ENCODE results near the gene RBM38.
"Not testable (repeated sequence)": the region's sequence is repeated elsewhere in the genome, so short reads cannot be mapped to it uniquely, and the experiment has no call there.

Gene RBM38

DNA sequence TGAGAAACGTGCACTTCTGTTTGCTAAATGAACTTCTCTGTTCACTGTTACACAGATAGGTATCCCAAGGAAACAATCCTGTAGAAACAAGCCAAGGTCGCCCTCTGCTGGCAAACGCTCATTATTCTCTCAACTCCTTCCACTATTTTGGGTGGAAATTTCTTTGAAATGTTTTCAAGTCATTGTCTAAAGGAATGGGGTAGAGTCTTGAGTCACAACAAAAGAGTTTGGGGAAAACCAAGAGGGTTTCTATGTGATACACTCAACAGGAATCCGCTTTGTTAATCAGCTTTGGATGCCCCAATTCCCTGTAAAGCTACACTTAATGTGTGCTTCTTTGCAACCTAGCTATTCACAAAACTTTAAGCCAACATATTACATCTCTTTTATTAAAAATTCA, 44.7 kb upstream of the RBM38 start:
- H3K36me3 ChIP-seq (ENCODE audit: insufficient read depth, low read length): no peaks in the 10 kb centered on the region
- peaks cover 5% of the 10 kb centered on the region for H3K79me2 ChIP-seq (ENCODE audit: insufficient read depth, low read length)
- no peaks in the 10 kb centered on the region for H3F3A ChIP-seq (ENCODE audit: low read depth)
- H3K27me3 ChIP-seq (ENCODE audit: insufficient read depth, low read length, poor library complexity, severe bottlenecking): no peaks in the 10 kb centered on the region
- H3K9ac ChIP-seq (ENCODE audit: low read depth, low read length, poor library complexity, severe bottlenecking): no peak overlapping the region
- H3K9me3 ChIP-seq (ENCODE audit: insufficient read depth, low read depth, low read length): no peaks in the 10 kb centered on the region
- H3K4me1 ChIP-seq (ENCODE audit: insufficient read depth, low read length, poor library complexity, severe bottlenecking): no peaks in the 10 kb centered on the region
- H2AFZ ChIP-seq (ENCODE audit: low read length): no peak overlapping the region
- TF ChIP-seq, protein P1, sequence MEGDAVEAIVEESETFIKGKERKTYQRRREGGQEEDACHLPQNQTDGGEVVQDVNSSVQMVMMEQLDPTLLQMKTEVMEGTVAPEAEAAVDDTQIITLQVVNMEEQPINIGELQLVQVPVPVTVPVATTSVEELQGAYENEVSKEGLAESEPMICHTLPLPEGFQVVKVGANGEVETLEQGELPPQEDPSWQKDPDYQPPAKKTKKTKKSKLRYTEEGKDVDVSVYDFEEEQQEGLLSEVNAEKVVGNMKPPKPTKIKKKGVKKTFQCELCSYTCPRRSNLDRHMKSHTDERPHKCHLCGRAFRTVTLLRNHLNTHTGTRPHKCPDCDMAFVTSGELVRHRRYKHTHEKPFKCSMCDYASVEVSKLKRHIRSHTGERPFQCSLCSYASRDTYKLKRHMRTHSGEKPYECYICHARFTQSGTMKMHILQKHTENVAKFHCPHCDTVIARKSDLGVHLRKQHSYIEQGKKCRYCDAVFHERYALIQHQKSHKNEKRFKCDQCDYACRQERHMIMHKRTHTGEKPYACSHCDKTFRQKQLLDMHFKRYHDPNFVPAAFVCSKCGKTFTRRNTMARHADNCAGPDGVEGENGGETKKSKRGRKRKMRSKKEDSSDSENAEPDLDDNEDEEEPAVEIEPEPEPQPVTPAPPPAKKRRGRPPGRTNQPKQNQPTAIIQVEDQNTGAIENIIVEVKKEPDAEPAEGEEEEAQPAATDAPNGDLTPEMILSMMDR (conservative IDR thresholded peaks at IDR 0.05; ENCODE audit: low read length): peak; percentile 94
- TF ChIP-seq EZH2phosphoT487 (IDR thresholded peaks at IDR 0.05; ENCODE audit: borderline replicate concordance): no peak
- H3K9me2 ChIP-seq (replicated peaks; ENCODE audit: low read depth, low read length): no peaks in the 10 kb centered on the region
- H3K4me3 ChIP-seq (ENCODE audit: low read length, poor library complexity, severe bottlenecking): no peak overlapping the region
- peaks cover 4% of the 10 kb centered on the region for H4K20me1 ChIP-seq (ENCODE audit: insufficient read depth, low read length, poor library complexity, severe bottlenecking)
- H3K4me2 ChIP-seq (ENCODE audit: low read depth, low read length, poor library complexity, severe bottlenecking): no peak overlapping the region

DNA sequence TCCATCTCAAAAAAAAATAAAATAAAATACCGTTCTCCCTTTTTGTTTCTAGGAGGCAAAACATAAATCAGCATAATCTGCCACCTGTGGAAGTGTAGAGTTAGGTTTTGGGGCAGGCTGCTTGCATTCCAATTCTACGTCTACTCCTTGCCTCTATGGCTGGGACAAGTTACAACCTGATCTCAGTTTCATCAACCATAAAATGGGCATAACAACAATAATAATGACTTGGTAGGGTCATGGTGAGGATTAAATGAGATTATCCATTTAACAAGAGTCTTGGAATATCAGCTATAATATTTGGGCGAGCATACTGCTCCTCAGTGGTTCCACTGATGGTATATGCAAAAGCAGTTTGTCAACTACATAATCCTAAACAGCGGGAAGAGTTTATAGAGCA, 43.8 kb upstream of the RBM38 start:
- Histone ChIP-seq H3K27me3 (ENCODE audit: insufficient read depth, low read length, poor library complexity, severe bottlenecking) (no peaks in the 10 kb centered on the region), H3K36me3 (ENCODE audit: insufficient read depth, low read length) (no peaks in the 10 kb centered on the region), H2AFZ (ENCODE audit: low read length) (no peak overlapping the region), H4K20me1 (ENCODE audit: insufficient read depth, low read length, poor library complexity, severe bottlenecking) (peaks cover 13% of the 10 kb centered on the region), H3K9ac (ENCODE audit: low read depth, low read length, poor library complexity, severe bottlenecking) (no peak overlapping the region), H3K4me2 (ENCODE audit: low read depth, low read length, poor library complexity, severe bottlenecking) (no peak overlapping the region), H3K4me1 (ENCODE audit: insufficient read depth, low read length, poor library complexity, severe bottlenecking) (peaks cover 8% of the 10 kb centered on the region), H3K9me3 (ENCODE audit: insufficient read depth, low read depth, low read length) (no peaks in the 10 kb centered on the region), H3K9me2 (replicated peaks; ENCODE audit: low read depth, low read length) (no peaks in the 10 kb centered on the region), H3K4me3 (ENCODE audit: low read length, poor library complexity, severe bottlenecking) (no peak overlapping the region), H3K79me2 (ENCODE audit: insufficient read depth, low read length) (peaks cover 14% of the 10 kb centered on the region), H3F3A (ENCODE audit: low read depth) (no peaks in the 10 kb centered on the region)
- TF ChIP-seq, protein P1 (conservative IDR thresholded peaks at IDR 0.05; ENCODE audit: low read length): no peak
- no peak for TF ChIP-seq EZH2phosphoT487 (IDR thresholded peaks at IDR 0.05; ENCODE audit: borderline replicate concordance)

DNA sequence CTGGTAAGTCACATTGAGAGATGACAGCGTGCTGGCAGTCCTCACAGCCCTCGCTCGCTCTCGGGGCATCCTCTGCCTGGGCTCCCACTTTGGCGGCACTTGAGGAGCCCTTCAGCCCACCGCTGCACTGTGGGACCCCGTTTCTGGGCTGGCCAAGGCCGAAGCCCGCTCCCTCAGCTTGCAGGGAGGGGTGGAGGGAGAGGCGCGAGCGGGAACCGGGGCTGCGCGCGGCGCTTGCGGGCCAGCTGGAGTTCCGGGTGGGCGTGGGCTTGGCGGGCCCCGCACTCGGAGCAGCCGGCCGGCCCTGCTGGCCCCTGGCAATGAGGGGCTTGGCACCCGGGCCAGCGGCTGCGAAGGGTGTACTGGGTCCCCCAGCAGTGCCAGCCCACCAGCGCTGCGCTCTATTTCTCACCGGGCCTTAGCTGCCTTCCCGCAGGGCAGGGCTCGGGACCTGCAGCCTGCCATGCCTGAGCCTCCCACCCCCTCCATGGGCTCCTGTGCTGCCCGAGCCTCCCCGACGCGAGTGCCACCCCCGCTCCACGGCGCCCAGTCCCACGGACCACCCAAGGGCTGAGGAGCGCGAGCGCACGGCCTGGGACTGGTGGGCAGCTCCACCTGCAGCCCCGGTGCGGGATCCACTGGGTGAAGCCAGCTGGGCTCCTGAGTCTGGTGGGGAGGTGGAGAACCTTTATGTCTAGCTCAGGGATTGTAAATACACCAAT, 42.8 kb upstream of the RBM38 start:
- Histone ChIP-seq H3K4me1 (ENCODE audit: insufficient read depth, low read length, poor library complexity, severe bottlenecking) (peaks cover 18% of the 10 kb centered on the region), H4K20me1 (ENCODE audit: insufficient read depth, low read length, poor library complexity, severe bottlenecking) (peaks cover 22% of the 10 kb centered on the region), H3K79me2 (ENCODE audit: insufficient read depth, low read length) (peaks cover 24% of the 10 kb centered on the region)
- not testable (repeated sequence) for H3K4me2 ChIP-seq (ENCODE audit: low read depth, low read length, poor library complexity, severe bottlenecking); H2AFZ ChIP-seq (ENCODE audit: low read length); H3K9me3 ChIP-seq (ENCODE audit: insufficient read depth, low read depth, low read length); H3K36me3 ChIP-seq (ENCODE audit: insufficient read depth, low read length); H3K9me2 ChIP-seq (replicated peaks; ENCODE audit: low read depth, low read length); H3K27me3 ChIP-seq (ENCODE audit: insufficient read depth, low read length, poor library complexity, severe bottlenecking); H3F3A ChIP-seq (ENCODE audit: low read depth); H3K9ac ChIP-seq (ENCODE audit: low read depth, low read length, poor library complexity, severe bottlenecking); H3K4me3 ChIP-seq (ENCODE audit: low read length, poor library complexity, severe bottlenecking)

DNA sequence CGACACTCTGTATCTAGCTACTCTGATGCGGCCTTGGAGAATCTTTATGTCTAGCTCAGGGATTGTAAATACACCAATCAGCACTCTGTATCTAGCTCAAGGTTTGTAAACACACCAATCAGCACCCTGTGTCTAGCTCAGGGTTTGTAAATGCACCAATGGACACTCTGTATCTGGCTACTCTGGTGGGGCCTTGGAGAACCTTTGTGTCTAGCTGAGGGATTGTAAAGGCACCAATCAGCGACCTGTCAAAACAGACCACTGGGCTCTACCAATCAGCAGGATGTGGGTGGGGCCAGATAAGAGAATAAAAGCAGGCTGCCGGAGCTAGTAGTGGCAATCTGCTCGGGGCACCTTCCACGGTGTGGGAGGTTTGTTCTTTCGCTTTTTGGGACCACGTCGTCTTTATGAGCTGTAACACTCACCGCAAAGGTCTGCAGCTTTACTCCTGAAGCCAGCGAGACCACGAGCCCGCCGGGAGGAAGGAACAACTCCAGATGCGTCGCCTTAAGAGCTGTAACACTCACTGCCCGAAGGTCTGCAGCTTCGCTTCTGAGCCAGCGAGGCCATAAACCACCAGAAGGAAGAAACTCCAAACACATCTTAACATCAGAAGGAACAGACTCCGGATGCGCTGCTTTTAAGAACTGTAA, 42.1 kb upstream of the RBM38 start:
- Histone ChIP-seq H3K79me2 (ENCODE audit: insufficient read depth, low read length) (peaks cover 31% of the 10 kb centered on the region), H3K4me1 (ENCODE audit: insufficient read depth, low read length, poor library complexity, severe bottlenecking) (peaks cover 18% of the 10 kb centered on the region), H4K20me1 (ENCODE audit: insufficient read depth, low read length, poor library complexity, severe bottlenecking) (peaks cover 29% of the 10 kb centered on the region)
- H3K4me3 ChIP-seq (ENCODE audit: low read length, poor library complexity, severe bottlenecking); H3K36me3 ChIP-seq (ENCODE audit: insufficient read depth, low read length); H3K27me3 ChIP-seq (ENCODE audit: insufficient read depth, low read length, poor library complexity, severe bottlenecking); H3K9me2 ChIP-seq (replicated peaks; ENCODE audit: low read depth, low read length); H3K9ac ChIP-seq (ENCODE audit: low read depth, low read length, poor library complexity, severe bottlenecking); H2AFZ ChIP-seq (ENCODE audit: low read length); H3K9me3 ChIP-seq (ENCODE audit: insufficient read depth, low read depth, low read length); H3K4me2 ChIP-seq (ENCODE audit: low read depth, low read length, poor library complexity, severe bottlenecking); H3F3A ChIP-seq (ENCODE audit: low read depth): not testable (repeated sequence)
